Urinary bladder (tissue), 4 donors: ENCODE data around the gene ACKR3. TPM values are rescaled to one million over a fixed set of nuclear protein-coding genes. Genes with fewer than 3 reads are reported as not detected.

Experiments
- DNase-seq: peaks from one replicate; pipeline ENCODE4 v3.0.0-alpha.2; 2015; ENCODE audit errors: extremely low spot score
- H3K27ac ChIP-seq: one replicate; pipeline ENCODE4 v1.5.1; 2013; ENCODE audit warnings: low read depth, mild to moderate bottlenecking, moderate library complexity
- H3K36me3 ChIP-seq: one replicate; pipeline ENCODE4 v1.6.1; 2013; ENCODE audit warnings: mild to moderate bottlenecking, moderate library complexity; ENCODE audit not compliant: insufficient read depth
- H3K4me1 ChIP-seq: one replicate; pipeline ENCODE4 v1.6.1; 2013; ENCODE audit warnings: mild to moderate bottlenecking, moderate library complexity; ENCODE audit not compliant: insufficient read depth
- H3K4me3 ChIP-seq: one replicate; pipeline ENCODE4 v1.5.1; 2013; ENCODE audit warnings: low read depth, low read length
- WGBS: extraction: QIAGEN DNeasy Blood & Tissue Kit; methylation state at CpG from one replicate; pipeline ENCODE4 v1.1.7; 2013; 5-methylcytosine and 5-hydroxymethylcytosine counted together
- polyA plus RNA-seq: library from polyadenylated mRNA; stranded (reverse); fragments of 200-250 nt; gene quantifications from one replicate; pipeline ENCODE4 v1.2.3, GENCODE V29; 2013
- total RNA-seq: library from RNA; depleted of rRNA; stranded (reverse); fragments of >200 nt; gene quantifications from one replicate; pipeline ENCODE4 v1.2.3, GENCODE V29; 2014
- donor health status: healthy with polysubstance abuse.
- donor health status: healthy.

ACKR3 gene
- total and polyA plus RNA-seq, 2 donors = 40.4 to 80.6 TPM

DNA sequence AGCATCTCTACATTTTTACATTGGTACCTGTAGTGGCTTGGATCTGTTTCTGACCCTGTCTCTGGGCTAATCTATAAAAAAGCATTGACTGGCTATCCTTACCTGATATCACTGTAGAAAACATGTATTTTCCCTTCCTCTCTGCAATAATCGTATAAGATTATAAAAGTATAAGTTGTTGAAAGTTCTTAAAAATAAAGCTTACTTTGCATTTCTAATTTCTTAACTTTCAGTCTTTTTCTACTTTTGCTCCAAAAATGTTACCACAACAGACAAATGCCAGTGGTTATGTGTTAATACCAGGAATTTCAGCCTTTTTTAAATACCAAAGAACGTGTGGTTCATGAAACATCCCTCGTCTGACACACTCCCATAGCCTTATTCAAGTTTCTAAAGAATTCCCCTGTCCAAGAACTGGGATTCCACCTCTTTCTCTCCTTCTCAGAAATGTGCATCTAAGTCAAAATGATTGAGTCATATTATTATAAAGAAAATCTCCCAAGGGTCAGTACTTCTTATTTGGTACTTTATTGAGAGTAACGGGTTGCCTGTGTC, 28.5 kb upstream of the ACKR3 start:
- Histone ChIP-seq H3K4me3 (no peak overlapping the region), H3K27ac (no peak overlapping the region), H3K4me1 (no peaks in the 10 kb centered on the region), H3K36me3 (no peaks in the 10 kb centered on the region)
- 67% methylated on average over 4 of the region's 4 CpGs for WGBS
- DNase-seq = no peak

DNA sequence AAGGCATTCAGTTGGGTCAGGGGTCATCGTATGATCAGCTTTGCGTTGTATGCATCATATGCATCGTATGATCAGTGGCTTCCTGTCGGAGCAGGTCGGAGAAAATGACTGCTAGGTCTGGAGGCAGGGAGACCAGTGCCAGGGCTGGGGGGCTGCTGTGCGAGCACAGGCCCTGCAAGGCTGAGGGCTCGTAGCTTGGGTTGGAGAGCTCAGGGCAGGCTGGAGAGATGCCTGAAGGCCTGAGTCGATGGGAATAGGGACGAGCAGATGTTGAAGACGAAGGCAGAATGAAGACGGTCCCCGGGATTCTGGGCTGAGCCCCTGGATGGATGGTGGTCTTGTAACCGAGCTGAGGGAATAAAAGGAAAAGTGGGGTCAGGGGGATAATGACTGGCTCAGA, 25.3 kb upstream of the ACKR3 start:
- 96% methylated on average over 13 of the region's 13 CpGs for whole genome bisulfite sequencing
- no peak for DNase-seq
- Histone ChIP-seq H3K36me3 (no peaks in the 10 kb centered on the region), H3K27ac (no peak overlapping the region), H3K4me3 (no peak overlapping the region), H3K4me1 (no peaks in the 10 kb centered on the region)

GRCh38 chr2:236545248-236545658, 24.4 kb upstream of the ACKR3 start:
- no peak for DNase-seq
- 85% methylated on average over 11 of the region's 11 CpGs for WGBS

DNA sequence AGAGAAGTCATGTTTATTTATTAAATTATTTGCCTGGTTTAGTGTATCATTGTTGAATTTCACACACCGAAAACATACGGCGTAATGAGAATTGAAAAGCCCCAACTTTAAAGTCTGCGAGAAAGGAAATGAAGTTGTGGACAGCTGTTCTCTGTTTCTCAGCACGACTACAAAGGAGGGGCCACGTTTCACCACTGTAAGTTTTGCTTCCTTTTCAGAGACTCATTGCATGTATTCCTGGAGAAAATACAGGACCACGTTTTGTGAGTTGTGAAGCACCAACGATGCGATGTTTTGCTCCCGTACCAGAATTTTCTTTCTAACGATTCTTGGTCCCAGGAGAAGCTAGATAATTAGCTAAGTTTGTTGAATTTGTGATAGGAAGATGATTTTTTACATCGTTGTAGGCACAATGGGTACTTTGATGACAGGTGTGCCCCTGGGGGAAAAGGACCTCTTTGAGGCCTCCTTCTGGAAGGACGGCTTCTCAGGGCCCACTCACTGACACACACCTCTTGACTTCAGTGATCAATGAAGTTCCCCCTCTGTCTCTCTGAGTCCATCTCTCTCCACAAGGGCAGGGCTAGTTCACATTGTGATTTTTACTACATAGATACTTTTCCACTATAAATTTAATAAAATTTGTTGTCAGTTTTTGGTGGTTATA, 23.7 kb upstream of the ACKR3 start:
- WGBS = 59% methylated on average over 13 of the region's 13 CpGs

More at GRCh38 chr2:236545248-236545658, 24.4 kb upstream of the ACKR3 start:
- Histone ChIP-seq H3K4me1 (no peaks in the 10 kb centered on the region), H3K36me3 (no peaks in the 10 kb centered on the region), H3K4me3 (no peak overlapping the region), H3K27ac (no peak overlapping the region)

DNA sequence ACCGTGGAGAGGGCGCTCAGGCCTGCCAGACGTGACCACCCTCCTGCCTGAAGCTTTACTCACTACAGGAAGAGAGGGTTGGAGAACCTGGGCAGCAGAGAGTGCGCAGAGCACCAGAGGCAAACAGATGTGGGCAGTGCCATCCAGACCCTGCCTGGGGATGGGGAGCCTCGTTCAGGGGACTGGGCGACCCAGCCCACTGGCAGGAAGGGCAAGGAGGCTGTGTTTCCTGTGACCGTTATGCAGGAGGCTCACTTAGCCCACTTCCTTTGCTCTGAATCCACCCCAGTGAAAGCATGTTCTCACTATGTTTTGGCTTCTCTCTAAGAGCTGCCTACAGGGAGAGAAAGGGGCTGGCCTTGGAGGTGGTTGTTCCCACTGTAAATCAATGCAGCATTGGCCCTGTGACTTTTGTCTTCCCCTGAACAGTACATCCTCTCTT, 23.0 kb upstream of the ACKR3 start:
- no peaks in the 10 kb centered on the region for H3K4me1 ChIP-seq
- 88% methylated on average over 7 of the region's 7 CpGs for WGBS
- H3K27ac ChIP-seq = no peak overlapping the region
- DNase-seq = no peak
- H3K4me3 ChIP-seq = no peak overlapping the region
- H3K36me3 ChIP-seq = no peaks in the 10 kb centered on the region

More for the DNA sequence above, 23.7 kb upstream of the ACKR3 start:
- Histone ChIP-seq H3K27ac (no peak overlapping the region), H3K36me3 (no peaks in the 10 kb centered on the region), H3K4me1 (no peaks in the 10 kb centered on the region), H3K4me3 (no peak overlapping the region)
- DNase-seq = no peak

DNA sequence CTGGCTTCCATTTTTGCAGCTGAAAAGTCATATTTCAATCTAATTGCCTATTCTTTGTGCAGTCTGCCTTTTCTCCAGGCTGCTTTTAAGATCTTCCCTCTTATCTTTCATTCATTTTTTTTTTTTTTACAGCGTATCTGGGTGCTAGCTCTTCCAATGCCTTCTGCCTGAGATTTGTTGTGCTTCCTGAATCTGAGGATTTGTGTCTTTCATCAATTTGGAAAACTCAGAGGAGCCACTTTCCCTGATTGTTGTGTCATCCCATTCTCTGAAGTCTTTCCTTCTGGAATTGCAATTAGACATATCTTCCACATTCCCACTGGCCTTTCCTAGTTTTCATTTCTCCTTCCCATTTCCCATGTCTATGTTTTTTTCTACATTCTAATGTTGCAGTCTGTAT, 21.9 kb upstream of the ACKR3 start:
- H3K36me3 ChIP-seq = no peaks in the 10 kb centered on the region
- DNase-seq = no peak
- WGBS = 73% methylated on average over 1 of the region's 1 CpG
- H3K4me1 ChIP-seq = no peaks in the 10 kb centered on the region
- no peak overlapping the region for H3K27ac ChIP-seq
- no peak overlapping the region for H3K4me3 ChIP-seq

GRCh38 chr2:236548179-236548921, 21.3 kb upstream of the ACKR3 start:
- WGBS = 39% methylated on average over 5 of the region's 5 CpGs
- Histone ChIP-seq H3K36me3 (no peaks in the 10 kb centered on the region), H3K27ac (no peak overlapping the region), H3K4me1 (no peaks in the 10 kb centered on the region), H3K4me3 (no peak overlapping the region)
- DNase-seq = no peak

GRCh38 chr2:236549165-236549564, 20.5 kb upstream of the ACKR3 start:
- Histone ChIP-seq H3K36me3 (no peaks in the 10 kb centered on the region), H3K4me3 (no peak overlapping the region), H3K27ac (no peak overlapping the region), H3K4me1 (no peaks in the 10 kb centered on the region)
- 82% methylated on average over 4 of the region's 4 CpGs for WGBS
- DNase-seq = no peak

- DNase-seq = no peak
- no peaks in the 10 kb centered on the region for H3K36me3 ChIP-seq
- 96% methylated on average over 8 of the region's 8 CpGs for WGBS
Observed at GRCh38 chr2:236550290-236550689, 19.3 kb upstream of the ACKR3 start.

DNA sequence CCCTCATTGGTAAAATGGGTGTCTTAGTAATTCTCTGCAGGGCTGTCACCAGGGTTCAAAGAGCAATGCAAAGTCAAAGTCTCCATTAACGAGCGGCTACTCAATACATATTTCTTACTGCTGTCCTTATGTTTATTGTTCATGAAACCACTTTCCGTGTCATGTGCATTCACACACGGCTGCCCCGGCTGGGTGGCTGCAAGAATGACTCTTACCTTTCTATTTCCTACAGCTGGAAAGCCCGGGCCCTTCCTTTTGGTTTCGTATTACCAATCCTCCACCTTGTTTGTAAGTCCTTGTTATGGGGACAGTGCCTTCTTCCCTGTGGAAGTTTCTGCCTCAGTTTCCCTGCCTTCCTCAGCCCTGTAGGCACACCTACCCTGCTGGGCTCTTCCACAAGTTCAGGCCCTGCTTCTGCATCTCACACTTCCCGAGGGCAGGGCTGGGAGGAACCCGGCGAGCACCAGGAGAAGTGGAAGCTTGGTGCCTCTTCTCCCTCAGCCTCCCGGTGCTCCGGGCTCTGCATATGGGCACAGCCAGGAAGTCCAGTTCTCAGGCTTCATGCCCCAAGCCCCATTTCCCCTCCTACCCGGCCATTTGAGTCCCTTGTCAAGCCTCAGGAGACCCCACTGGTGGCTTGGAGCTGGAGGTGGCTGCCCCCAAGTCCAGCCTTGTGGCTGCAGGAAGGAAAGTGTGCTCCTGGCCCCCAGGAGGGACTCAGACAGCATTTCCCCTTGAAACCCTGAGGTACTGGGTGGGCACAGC, 18.7 kb upstream of the ACKR3 start:
- Histone ChIP-seq H3K4me1 (no peaks in the 10 kb centered on the region), H3K4me3 (no peak overlapping the region), H3K27ac (no peak overlapping the region), H3K36me3 (no peaks in the 10 kb centered on the region)
- 91% methylated on average over 13 of the region's 13 CpGs for WGBS
- no peak for DNase-seq

More at GRCh38 chr2:236550290-236550689, 19.3 kb upstream of the ACKR3 start:
- Histone ChIP-seq H3K4me3 (no peak overlapping the region), H3K27ac (no peak overlapping the region), H3K4me1 (no peaks in the 10 kb centered on the region)

DNA sequence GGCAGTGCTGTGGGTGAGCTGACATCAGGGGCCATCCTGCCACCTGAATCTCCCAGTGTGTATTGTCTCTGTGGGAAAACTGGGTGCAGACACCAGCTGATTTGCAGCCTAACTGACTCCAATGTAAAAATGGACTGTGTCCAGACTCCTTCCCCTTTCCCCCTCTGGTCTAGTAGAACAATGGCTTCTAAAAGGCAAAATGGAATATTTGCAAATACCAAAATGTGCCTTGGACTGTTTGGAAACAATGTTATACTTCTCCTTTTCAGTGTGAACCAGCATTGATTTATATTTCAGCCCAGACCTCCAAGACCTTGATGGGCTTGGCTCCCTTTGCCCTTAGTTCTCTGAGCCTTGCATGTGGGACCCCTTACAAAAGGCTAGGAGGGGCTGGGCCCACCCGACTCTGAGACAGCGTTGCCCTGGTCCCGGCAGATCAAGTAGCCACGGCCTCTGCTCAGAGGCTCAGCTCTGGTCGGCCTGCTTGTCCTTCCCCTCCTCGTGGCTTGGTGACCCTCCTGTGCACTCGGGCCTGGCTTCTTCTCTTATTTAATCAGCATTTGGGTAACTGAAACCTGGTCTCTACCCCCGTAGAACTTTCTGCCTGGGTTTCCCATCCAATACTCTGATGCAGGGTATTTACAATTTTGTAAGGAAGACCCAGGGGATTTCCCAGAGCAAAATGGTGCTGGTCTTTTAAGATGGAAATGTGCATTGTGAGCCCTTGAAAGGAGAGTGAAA, 18.0 kb upstream of the ACKR3 start:
- DNase-seq = no peak
- H3K4me1 ChIP-seq = no peaks in the 10 kb centered on the region
- H3K27ac ChIP-seq = no peak overlapping the region
- H3K36me3 ChIP-seq = no peaks in the 10 kb centered on the region
- 79% methylated on average over 8 of the region's 8 CpGs for WGBS
- no peak overlapping the region for H3K4me3 ChIP-seq

DNA sequence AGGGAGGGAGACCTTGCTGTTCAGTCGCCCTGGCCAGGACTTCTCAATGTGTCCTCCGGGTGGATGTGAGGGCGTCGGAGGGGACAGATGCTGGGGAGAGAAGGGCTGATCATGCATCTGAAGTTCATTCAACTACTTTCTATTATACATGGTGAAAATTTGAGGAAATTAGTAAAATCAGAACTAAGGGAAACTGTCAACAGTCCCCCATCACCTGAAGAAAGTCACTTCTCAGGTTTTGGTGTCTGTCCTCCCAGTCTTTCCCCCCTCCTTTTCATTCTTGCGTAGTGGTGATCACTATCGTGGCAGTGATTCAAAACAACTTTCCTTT, 17.4 kb upstream of the ACKR3 start:
- Histone ChIP-seq H3K4me3 (no peak overlapping the region), H3K4me1 (no peaks in the 10 kb centered on the region), H3K36me3 (no peaks in the 10 kb centered on the region), H3K27ac (no peak overlapping the region)
- 83% methylated on average over 6 of the region's 6 CpGs for WGBS
- no peak for DNase-seq
